CD4-positive, alpha-beta T cell (primary cell): ENCODE data around the gene ISG20. TPM values are rescaled to one million over a fixed set of nuclear protein-coding genes. Genes with fewer than 3 reads are reported as not detected.

Source experiments
- ATAC-seq: fragments of 200-7000 bp; cut with Tn5 transposase; one replicate; pipeline ENCODE4 v1.10.0; 2022; ENCODE audit warnings: mild to moderate bottlenecking; ENCODE audit not compliant: poor library complexity
- CTCF ChIA-PET: fragments of 350-600 bp; sonication (Branson Sonifier 250); formaldehyde crosslinking; loops from one replicate; lab custom pipeline; 2021; ENCODE audit warnings: antibody characterized with exemption, inconsistent platforms; lab: Charles Lee
- POLR2A ChIA-PET: fragments of 350-600 bp; sonication (Branson Sonifier 250); formaldehyde crosslinking; loops from one replicate; lab custom pipeline; 2021; ENCODE audit warnings: antibody characterized with exemption, inconsistent platforms; lab: Charles Lee
- DNase-seq, 14 experiments: peaks; one replicate each; pipeline ENCODE4 v3.0.0-alpha.2; 2013 to 2020; ENCODE audit warnings: mixed read lengths in 2 of 14
- H3K27ac ChIP-seq, 2 donors: one replicate each; pipeline versions ENCODE4 v1.5.1 to v1.7.0; 2013; ENCODE audit warnings: low read length in 2 of 2, low read depth in 1 of 2, mild to moderate bottlenecking in 1 of 2
- H3K27me3 ChIP-seq, 2 experiments: 1 replicate in 1 of 2; 2 replicates in 1 of 2; pipeline versions ENCODE4 v1.6.1 to v1.7.0; 2013; ENCODE audit warnings: low read length in 2 of 2, control low read depth in 1 of 2, mild to moderate bottlenecking in 1 of 2, moderate library complexity in 1 of 2; ENCODE audit not compliant: insufficient read depth in 2 of 2, control insufficient read depth in 1 of 2
- H3K36me3 ChIP-seq: one replicate; pipeline ENCODE4 v1.6.1; 2013; ENCODE audit warnings: low read length, control low read depth; ENCODE audit not compliant: insufficient read depth
- H3K4me1 ChIP-seq: one replicate; pipeline ENCODE4 v1.6.1; 2013; ENCODE audit warnings: low read length, control low read depth; ENCODE audit not compliant: insufficient read depth
- H3K4me3 ChIP-seq: one replicate; pipeline ENCODE4 v1.5.1; 2013; ENCODE audit warnings: mild to moderate bottlenecking, low read length, moderate library complexity
- H3K9me3 ChIP-seq, 2 experiments: 1 replicate in 1 of 2; 2 replicates in 1 of 2; pipeline versions ENCODE4 v1.6.1 to v1.7.0; 2013; ENCODE audit warnings: low read length in 2 of 2, mild to moderate bottlenecking in 2 of 2, control low read depth in 1 of 2, moderate library complexity in 1 of 2; ENCODE audit not compliant: control insufficient read depth in 1 of 2, insufficient read depth in 1 of 2
- H3K27ac Mint-ChIP-seq: one replicate; pipeline ENCODE4 v1.8.0; 2020; ENCODE audit warnings: mixed read lengths
- H3K27me3 Mint-ChIP-seq: one replicate; pipeline ENCODE4 v1.8.0; 2021; ENCODE audit warnings: mixed read lengths
- H3K36me3 Mint-ChIP-seq: one replicate; pipeline ENCODE4 v1.8.0; 2021; ENCODE audit warnings: low read depth, mixed read lengths
- H3K4me1 Mint-ChIP-seq: one replicate; pipeline ENCODE4 v1.8.0; 2021; ENCODE audit warnings: low read depth, mixed read lengths
- H3K4me3 Mint-ChIP-seq: one replicate; pipeline ENCODE4 v1.8.0; 2020; ENCODE audit warnings: mild to moderate bottlenecking, mixed read lengths
- H3K9me3 Mint-ChIP-seq: one replicate; pipeline ENCODE4 v1.8.0; 2020; ENCODE audit warnings: mixed read lengths
- intact Hi-C, 2 experiments: fragments of 100-400 bp; cut with DNase I in 1 of 2; cut with micrococcal nuclease in 1 of 2; formaldehyde crosslinking; loops; one replicate each; pipeline versions ENCODE4 v1.15.1 to v1.9.0; 2023 to 2025; cut with DNase I, micrococcal nuclease
- total RNA-seq, 174 experiments: library from RNA in 2 of 174; stranded (reverse) in 2 of 174; gene quantifications; one replicate each; pipeline ENCODE4 v1.2.3 and lab custom pipeline; 2021 to 2026
- TF ChIP-seq, protein P1 (sequence below): fragments of 200-600 bp; IDR thresholded peaks from one replicate; pipeline ENCODE4 v1.8.0; 2022; ENCODE audit warnings: antibody characterized with exemption, mild to moderate bottlenecking

The ISG20 gene
- total RNA-seq, 2 experiments from 2014 or later, result 152 to 157 TPM

DNA sequence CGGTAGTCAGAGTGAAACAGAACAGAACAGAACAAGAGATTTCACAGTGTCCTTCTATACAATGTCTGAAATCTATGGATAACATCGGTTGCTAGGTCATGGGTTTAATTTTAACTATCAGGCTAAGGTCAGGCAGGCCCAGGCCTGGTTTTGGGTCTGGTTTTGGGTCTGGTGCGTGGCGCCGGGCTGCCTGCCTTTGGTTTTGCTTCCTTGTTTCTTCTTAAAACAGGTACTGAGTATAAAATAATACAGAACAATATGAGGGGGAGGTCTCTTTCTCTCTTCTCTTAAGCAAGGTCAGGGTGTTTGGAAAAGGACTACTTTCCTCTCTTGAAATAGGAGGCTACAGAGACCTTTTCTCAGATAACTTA, 16.2 kb upstream of the ISG20 start:
- Mint-ChIP-seq H3K4me1 (peaks cover 61% of the 10 kb centered on the region), H3K27ac (peak overlapping the region; percentile 95), H3K27me3 (peaks cover 8% of the 10 kb centered on the region), H3K4me3 (peak overlapping the region; percentile 87), H3K36me3 (peaks cover 26% of the 10 kb centered on the region), H3K9me3 (no peaks in the 10 kb centered on the region)
- DNase-seq (no peak), ATAC-seq (no peak)
- POLR2A ChIA-PET, result interaction anchor here (0.7 to 2.2 kb wide), 11 partner anchors 10 to 712 kb away, joined by 3 to 42 read pairs (median 8); partner anchors contain the start of genes MRPL46, MRPS11 and POLG
- H3K27me3 ChIP-seq, result no peaks in the 10 kb centered on the region
- CTCF ChIA-PET, result interaction anchor here (1.0 to 2.1 kb wide), 3 partner anchors 16 to 282 kb away, joined by 3 to 12 read pairs (median 5); partner anchors contain the start of gene ISG20
- H3K4me3 ChIP-seq, result peak overlapping the region; percentile 77
- H3K4me1 ChIP-seq, result peaks cover 67% of the 10 kb centered on the region
- H3K27ac ChIP-seq, result peak overlapping the region; percentile 84 to 86
- H3K9me3 ChIP-seq, result no peaks in the 10 kb centered on the region
- peaks cover 9% of the 10 kb centered on the region for H3K36me3 ChIP-seq
- intact Hi-C loops, result loop anchor here (1.0 to 10.0 kb wide), 12 partner anchors 75 to 712 kb away; partner anchors contain the start of genes POLG (in 2 of the 2), ABHD2 (in 1 of the 2), DET1 (in 1 of the 2) and FANCI (in 1 of the 2)
- TF ChIP-seq, protein P1, sequence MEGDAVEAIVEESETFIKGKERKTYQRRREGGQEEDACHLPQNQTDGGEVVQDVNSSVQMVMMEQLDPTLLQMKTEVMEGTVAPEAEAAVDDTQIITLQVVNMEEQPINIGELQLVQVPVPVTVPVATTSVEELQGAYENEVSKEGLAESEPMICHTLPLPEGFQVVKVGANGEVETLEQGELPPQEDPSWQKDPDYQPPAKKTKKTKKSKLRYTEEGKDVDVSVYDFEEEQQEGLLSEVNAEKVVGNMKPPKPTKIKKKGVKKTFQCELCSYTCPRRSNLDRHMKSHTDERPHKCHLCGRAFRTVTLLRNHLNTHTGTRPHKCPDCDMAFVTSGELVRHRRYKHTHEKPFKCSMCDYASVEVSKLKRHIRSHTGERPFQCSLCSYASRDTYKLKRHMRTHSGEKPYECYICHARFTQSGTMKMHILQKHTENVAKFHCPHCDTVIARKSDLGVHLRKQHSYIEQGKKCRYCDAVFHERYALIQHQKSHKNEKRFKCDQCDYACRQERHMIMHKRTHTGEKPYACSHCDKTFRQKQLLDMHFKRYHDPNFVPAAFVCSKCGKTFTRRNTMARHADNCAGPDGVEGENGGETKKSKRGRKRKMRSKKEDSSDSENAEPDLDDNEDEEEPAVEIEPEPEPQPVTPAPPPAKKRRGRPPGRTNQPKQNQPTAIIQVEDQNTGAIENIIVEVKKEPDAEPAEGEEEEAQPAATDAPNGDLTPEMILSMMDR, result no peak

DNA sequence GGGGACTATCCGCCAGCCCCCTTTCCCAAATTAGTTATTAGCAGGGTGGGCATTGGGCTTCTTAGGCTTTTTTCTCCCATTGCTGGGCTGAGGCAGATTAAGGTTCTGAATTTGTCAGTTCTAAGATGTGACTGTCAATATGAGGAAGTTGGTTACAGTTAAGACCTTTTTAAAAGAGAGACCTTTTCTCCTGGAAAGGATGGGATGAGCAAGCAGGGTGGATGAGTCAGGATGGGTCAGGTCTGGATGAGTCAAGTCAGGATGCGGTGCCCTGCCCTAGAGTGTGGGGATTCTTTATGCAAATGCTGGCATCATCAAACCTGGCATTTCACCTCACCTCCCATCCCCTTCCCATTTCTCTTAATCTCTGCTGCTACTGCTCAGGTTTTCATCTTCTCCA, 15.8 kb upstream of the ISG20 start:
- intact Hi-C loops, result loop anchor here (1.0 to 10.0 kb wide), 12 partner anchors 76 to 712 kb away; partner anchors contain the start of genes POLG (in 2 of the 2), ABHD2 (in 1 of the 2), DET1 (in 1 of the 2) and FANCI (in 1 of the 2)
- Histone ChIP-seq H3K9me3 (no peaks in the 10 kb centered on the region), H3K4me3 (peak overlapping the region; percentile 77), H3K4me1 (peaks cover 72% of the 10 kb centered on the region), H3K27me3 (no peaks in the 10 kb centered on the region), H3K27ac (peak overlapping the region; percentile 84 to 86), H3K36me3 (peaks cover 9% of the 10 kb centered on the region)
- ChIA-PET POLR2A (interaction anchor here (6.2 kb wide), 1 partner anchor 32 kb away, joined by 83 read pairs; no protein-coding TSS in a partner anchor), CTCF (interaction anchor here (2.9 to 3.7 kb wide), 2 partner anchors 12 to 33 kb away, joined by 18 to 36 read pairs; no protein-coding TSS in a partner anchor)
- DNase-seq (peak in 4 of 14 experiments; percentile 41 to 71 (median 58)), ATAC-seq (no peak)
- Mint-ChIP-seq H3K27ac (peak overlapping the region; percentile 95), H3K4me3 (peak overlapping the region; percentile 87), H3K9me3 (no peaks in the 10 kb centered on the region), H3K27me3 (peaks cover 5% of the 10 kb centered on the region), H3K36me3 (peaks cover 31% of the 10 kb centered on the region), H3K4me1 (peaks cover 66% of the 10 kb centered on the region)
- TF ChIP-seq, protein P1, result no peak

DNA sequence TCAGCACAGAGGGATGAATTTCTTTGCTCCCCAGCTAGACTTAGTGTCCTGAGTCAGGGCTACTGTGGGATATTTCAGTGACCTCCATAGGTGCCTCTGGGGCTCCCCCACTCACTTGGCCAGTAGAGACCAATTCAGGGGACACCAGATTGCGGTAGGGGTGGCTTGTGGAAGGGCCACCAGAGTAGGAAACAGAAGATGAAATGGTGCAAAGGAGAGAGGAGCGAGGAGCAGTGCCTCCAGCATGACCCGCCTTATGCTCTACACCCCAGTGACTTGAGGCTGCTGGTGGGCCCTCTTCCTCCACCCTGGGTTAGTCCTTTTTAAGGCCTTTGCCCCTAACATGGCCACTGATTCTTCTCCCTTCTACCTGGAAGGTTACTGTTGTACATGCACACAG, 15.2 kb upstream of the ISG20 start:
- peaks cover 71% of the 10 kb centered on the region for H3K4me1 Mint-ChIP-seq
- no peak for DNase-seq
- intact Hi-C loops, result loop anchor here (1.0 to 10.0 kb wide), 13 partner anchors 41 to 711 kb away; partner anchors contain the start of genes POLG (in 2 of the 2), ABHD2 (in 1 of the 2), DET1 (in 1 of the 2) and FANCI (in 1 of the 2)
- peaks cover 5% of the 10 kb centered on the region for H3K27me3 Mint-ChIP-seq
- peak overlapping the region; percentile 84 to 86 for H3K27ac ChIP-seq
- peak overlapping the region; percentile 87 for H3K4me3 Mint-ChIP-seq
- no peak overlapping the region for H3K4me3 ChIP-seq
- H3K27me3 ChIP-seq, result no peaks in the 10 kb centered on the region
- ChIA-PET CTCF (interaction anchor here (0.8 to 3.7 kb wide), 9 partner anchors 11 to 272 kb away, joined by 3 to 36 read pairs (median 7); partner anchors contain the start of genes HAPLN3, MRPL46 and MRPS11), POLR2A (interaction anchor here (2.5 to 6.2 kb wide), 3 partner anchors 31 to 281 kb away, joined by 9 to 83 read pairs (median 34); no protein-coding TSS in a partner anchor)
- peaks cover 11% of the 10 kb centered on the region for H3K36me3 ChIP-seq
- no peaks in the 10 kb centered on the region for H3K9me3 Mint-ChIP-seq
- TF ChIP-seq, protein P1, result no peak
- no peak for ATAC-seq
- H3K36me3 Mint-ChIP-seq, result peaks cover 36% of the 10 kb centered on the region
- no peaks in the 10 kb centered on the region for H3K9me3 ChIP-seq
- peaks cover 78% of the 10 kb centered on the region for H3K4me1 ChIP-seq
- H3K27ac Mint-ChIP-seq, result peak overlapping the region; percentile 95
